Stomach smooth muscle (tissue), 2 donors: Measurements from ENCODE around the gene PCGF6.

Experiments
- H3K27ac ChIP-seq: one replicate; pipeline ENCODE4 v1.7.0; 2013; ENCODE audit warnings: mild to moderate bottlenecking, low read length, inconsistent platforms
- H3K27me3 ChIP-seq, 2 donors: one replicate each; pipeline ENCODE4 v1.7.0; 2013; ENCODE audit warnings: low read length in 2 of 2; ENCODE audit not compliant: insufficient read depth in 2 of 2, control insufficient read depth in 1 of 2
- H3K36me3 ChIP-seq, 2 donors: one replicate each; pipeline ENCODE4 v1.7.0; 2013; ENCODE audit warnings: low read length in 2 of 2; ENCODE audit not compliant: control insufficient read depth in 2 of 2, insufficient read depth in 2 of 2
- H3K4me1 ChIP-seq: one replicate; pipeline ENCODE4 v1.7.0; 2013; ENCODE audit warnings: low read length; ENCODE audit not compliant: control insufficient read depth, insufficient read depth
- H3K4me3 ChIP-seq, 2 donors: one replicate each; pipeline ENCODE4 v1.7.0; 2013; ENCODE audit warnings: low read length in 2 of 2
- H3K9ac ChIP-seq, 2 donors: one replicate each; pipeline ENCODE4 v1.7.0; 2013; ENCODE audit warnings: low read length in 2 of 2, mild to moderate bottlenecking in 1 of 2
- H3K9me3 ChIP-seq, 2 donors: one replicate each; pipeline ENCODE4 v1.7.0; 2013; ENCODE audit warnings: low read length in 2 of 2; ENCODE audit not compliant: control insufficient read depth in 2 of 2
- donor health status: healthy.
- donor health status: Pancreatic carcinoma.

PCGF6 gene

DNA sequence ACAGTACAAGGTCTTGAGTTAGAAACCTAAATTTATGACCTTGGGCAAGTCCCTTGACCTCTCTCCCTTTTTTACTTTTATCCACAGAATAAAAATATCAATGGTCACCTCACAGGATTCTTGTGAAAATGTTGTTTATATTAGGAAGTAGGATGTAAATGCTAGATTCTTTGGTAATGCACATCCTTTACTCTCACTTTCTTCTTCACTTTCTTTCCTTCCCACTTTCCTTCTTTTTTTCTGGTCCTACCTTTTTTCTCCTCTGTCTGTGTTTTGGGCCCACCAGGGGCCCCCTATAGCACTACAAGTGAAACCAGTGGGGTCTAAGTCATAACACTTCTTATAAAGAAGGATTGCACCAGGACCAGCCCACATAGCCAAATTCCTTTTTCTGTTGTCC is 93.1 kb downstream of the PCGF6 start:
- Histone ChIP-seq H3K4me1 (no peaks in the 10 kb centered on the region), H3K27me3 (peaks cover 0 to 3% of the 10 kb centered on the region in 2 donors), H3K4me3 (no peak overlapping the region), H3K9ac (no peak overlapping the region), H3K36me3 (no peaks in the 10 kb centered on the region), H3K9me3 (no peaks in the 10 kb centered on the region), H3K27ac (no peak overlapping the region)

DNA sequence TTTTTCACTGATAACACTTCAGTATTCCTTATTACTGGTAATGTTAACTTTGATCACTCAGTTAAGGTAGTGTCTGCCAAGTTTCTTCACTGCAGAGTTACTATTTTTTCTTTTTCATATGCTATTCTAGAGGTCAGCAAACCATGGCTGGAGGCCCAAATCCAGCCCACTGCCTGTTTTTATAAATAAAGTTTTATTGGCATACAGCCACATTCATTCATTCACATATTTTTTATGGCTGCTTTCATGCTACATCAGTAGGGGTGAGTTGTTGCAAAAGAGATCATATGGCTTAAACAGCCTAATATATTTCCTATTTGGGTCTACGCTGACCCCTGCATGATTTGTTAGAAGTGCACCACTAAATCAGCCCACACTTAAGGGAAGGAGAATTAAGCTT is 94.3 kb downstream of the PCGF6 start:
- no peak overlapping the region for H3K9ac ChIP-seq
- H3K4me1 ChIP-seq = no peaks in the 10 kb centered on the region
- no peaks in the 10 kb centered on the region for H3K27me3 ChIP-seq
- H3K36me3 ChIP-seq = no peaks in the 10 kb centered on the region
- H3K9me3 ChIP-seq = no peaks in the 10 kb centered on the region
- no peak overlapping the region for H3K27ac ChIP-seq
- no peak overlapping the region for H3K4me3 ChIP-seq

GRCh38 chr10:103254538-103255325 is 96.2 kb downstream of the PCGF6 start:
- no peaks in the 10 kb centered on the region for H3K4me1 ChIP-seq
- no peak overlapping the region for H3K9ac ChIP-seq
- no peaks in the 10 kb centered on the region for H3K9me3 ChIP-seq
- no peak overlapping the region for H3K27ac ChIP-seq
- no peaks in the 10 kb centered on the region for H3K27me3 ChIP-seq
- H3K36me3 ChIP-seq = no peaks in the 10 kb centered on the region
- H3K4me3 ChIP-seq = no peak overlapping the region

- Histone ChIP-seq H3K36me3 (no peaks in the 10 kb centered on the region), H3K9me3 (no peaks in the 10 kb centered on the region), H3K27me3 (no peaks in the 10 kb centered on the region), H3K4me3 (no peak overlapping the region), H3K9ac (no peak overlapping the region), H3K27ac (no peak overlapping the region), H3K4me1 (no peaks in the 10 kb centered on the region)
These were observed 96.8 kb downstream of the PCGF6 start for GRCh38 chr10:103254113-103254512.
